Hypothalamus (tissue), 51 donors: ENCODE data around the gene SLC22A4.

Experiments used
- DNase-seq, 51 donors: peaks; one replicate each; lab custom pipeline; 2025; lab: John Stamatoyannopoulos, UW

Gene SLC22A4

DNA sequence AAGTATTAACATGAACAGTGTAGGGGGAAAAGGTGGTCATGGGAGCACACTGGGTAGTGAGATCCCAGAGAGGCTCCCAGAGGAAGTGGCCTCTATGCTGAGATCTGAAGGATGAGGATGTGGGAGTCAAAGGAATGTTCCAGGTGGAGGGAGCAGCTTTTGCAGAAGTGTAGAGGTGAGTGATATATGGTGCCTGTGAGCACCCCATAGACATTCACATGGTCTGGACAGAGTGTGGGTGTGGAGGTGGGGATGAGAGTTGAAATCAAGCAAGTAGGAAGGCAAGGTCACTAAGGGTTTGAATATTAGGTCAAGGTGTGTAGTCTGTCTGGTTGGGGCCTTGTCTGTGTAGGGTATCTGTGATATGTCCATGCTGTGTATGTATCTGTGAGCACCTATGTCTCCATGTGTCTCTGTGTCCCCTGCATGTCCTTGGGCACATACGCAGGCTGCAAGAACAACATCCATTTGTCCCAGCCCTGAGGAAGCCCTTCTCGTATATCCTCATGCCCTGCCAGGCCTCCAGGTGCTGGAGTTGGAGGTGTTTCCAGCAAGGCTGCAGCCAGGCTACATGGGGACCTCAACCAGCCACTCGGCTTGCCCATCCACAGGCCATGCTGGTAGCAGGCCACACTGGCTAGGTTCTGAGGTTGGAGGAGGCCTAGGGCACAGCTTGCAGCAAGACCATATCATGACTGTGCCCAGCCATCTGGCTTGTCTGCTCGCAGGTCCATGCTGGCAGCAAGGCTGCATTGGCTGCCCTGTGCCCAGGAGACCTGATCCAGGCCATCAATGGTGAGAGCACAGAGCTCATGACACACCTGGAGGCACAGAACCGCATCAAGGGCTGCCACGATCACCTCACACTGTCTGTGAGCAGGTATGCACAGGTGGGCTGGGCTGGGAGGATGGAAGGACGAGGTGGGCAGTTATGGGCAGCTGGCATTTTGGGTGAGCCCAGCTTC is 32.0 kb upstream of the SLC22A4 start:
- DNase-seq: no peak

DNA sequence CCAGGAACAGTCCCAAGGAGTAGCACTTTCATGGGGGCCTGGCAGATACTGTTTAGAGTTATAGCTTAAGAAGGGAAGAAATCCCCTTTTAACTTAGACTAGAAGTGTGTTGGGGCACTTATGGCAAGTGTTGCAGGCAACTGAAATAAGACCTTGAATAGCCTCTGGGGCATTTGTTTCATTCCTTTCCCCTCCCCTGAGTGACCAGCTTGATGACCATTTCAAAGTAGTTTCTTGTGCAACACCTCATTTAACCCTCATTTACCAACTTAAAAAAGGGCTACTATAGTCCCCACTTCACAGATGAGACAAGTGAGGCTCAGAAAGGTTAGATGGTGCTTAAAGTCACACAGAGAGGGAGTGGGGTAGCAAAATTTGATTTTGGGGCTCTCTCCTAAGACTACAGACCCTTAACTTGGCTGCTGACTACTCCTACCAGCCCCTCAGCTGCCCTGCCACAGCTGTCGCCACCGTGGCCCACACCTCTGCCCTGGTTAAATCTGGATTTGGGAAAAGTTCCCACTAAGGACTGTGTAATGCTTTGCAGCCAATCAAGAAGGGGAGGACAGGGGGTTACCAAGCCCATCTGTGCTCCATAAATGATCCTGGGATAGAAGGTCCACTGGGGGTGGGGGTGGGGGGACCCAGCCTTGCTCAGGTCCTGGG is 31.2 kb upstream of the SLC22A4 start:
- no peak for DNase-seq

DNA sequence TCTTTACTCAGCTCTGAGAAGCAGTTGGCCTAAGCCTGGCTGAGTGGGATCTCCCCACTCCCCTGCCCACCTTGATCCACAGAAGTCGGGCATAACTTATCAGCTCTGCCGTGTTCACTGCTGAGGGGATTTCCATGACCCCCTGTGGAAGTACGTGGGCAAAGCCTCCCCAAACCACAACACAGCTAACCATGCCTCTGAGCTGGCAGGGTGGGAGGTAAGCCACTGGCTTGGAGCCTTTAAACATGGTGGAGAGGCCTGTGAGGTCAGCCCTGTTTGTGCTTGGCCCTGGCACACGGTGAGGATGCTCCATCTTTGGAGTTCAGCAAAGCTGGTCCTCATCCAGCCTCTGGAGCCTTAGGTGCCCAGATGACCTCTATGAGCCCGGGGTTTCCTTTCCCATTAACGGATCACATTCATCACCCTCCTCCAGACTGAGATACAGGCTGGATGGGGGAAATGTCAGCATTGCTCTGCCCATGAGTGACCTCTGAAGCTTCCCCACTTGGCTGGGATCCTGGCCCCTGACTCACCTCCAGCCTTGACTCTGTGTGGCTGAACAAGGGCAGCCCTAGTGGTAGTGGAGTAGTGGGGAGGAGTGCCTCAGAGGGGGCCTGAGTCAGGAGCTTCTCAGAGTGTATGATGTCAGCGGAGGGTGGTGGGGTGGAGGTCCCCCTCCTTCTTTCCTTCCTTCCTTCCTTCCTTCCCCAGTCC is 30.5 kb upstream of the SLC22A4 start:
- peak in 8 of 51 donors; percentile 25 to 68 (median 39) for DNase-seq

DNA sequence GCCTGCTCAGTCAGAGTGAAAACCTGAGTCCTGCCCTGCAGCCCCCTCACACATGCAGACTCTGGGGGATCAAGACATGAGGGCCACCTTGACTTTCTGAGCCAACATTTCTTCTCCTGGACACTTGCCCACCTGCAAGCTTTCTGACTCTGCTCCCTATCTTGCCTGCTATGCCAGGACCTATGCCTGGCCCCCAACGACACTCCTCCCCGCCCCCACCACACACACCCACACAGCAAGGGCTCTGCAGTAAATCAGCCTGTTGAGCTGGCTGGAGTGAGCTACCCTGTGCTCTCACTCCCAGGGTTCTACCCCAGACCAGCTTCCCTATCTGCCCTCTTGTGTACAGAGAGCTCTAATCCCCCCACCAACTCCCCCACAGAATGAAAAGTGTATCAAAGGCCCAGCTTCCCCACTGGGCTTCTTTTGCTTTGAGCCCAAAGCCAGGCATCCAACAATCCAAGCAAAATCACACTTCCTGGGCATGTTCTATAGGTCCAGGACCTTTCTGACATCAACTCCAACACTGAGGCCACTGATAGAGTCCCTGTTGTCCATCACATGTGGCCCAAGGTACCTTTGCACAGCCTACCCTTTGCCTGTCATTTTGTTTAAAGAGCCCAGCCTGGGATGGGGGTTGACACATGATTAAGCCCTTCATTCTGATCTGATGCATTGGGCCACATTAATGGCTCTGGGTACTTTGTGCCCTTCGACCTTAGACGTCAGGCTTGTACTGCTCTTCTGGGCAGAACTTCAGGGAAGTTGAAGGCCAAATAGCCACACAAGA is 29.5 kb upstream of the SLC22A4 start:
- no peak for DNase-seq

DNA sequence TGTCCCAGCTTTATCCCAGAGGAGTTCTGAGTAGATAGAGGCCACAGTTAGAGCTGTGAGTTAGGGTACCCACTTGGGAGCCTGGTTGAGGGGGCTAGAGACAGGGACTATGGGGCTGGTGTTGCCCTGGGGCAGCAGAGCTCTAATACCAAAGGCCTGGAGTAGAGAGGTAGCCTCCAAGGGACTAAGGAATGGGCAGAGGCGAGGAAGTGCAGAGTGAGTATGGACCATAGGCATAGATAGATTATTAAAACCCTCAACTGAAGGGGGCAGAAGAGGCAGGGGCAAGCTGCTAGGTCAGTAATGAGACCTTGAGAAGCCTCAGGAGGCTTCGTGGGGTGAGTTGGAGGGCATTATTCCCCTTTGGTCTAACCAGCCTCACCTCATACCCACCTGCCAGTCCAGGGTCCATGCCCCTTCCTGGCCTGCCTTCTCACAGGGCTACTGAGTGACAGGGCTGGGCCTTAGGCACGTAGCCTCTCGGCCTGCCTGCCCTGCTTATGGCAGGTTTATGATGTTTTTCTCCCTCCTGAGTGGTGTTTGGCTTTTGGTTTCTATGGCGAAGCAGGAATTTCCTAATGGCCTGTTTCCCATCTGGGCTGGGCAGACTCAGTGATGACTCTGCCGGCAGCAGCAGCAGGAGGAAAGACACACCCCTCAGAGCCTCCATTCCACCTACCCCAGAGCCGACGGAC is 28.7 kb upstream of the SLC22A4 start:
- DNase-seq: peak in 2 of 51 donors; percentile 19 to 46

DNA sequence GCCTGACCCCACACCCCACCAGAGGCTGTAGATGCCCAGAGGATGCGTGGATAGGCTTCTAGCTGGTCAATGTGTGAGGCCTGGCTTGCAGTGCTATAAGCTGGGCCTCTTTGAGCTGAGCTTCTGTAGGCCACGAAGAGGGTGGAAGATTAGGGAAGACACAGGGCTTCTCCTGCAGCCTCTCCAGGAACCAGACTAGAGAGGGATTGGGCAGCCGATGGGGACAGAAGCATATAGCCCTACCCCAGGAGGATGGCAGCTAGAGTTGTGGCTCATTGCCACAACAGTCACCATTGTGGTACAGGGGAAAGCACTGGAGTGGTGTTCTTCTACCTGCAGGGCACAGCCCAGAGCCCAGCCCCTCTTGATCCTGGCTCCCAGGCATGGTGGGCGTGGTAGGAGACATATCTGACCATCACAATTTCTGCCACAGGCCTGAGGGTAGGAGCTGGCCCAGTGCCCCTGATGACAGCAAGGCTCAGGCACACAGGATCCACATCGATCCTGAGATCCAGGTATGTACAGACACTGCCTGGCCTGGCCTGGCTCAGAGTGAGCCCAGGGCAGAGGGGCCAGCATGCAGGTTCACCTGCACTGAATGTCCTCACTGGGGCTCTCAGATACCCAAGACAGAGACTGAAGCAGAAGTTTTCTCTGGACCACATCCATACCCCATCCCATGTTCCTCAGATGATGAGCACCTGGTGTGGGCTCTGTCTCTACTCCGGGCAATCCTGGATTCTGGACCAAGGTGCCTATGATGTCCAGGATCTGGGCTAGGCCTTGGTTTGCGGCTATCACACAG is 28.0 kb upstream of the SLC22A4 start:
- DNase-seq: no peak

DNA sequence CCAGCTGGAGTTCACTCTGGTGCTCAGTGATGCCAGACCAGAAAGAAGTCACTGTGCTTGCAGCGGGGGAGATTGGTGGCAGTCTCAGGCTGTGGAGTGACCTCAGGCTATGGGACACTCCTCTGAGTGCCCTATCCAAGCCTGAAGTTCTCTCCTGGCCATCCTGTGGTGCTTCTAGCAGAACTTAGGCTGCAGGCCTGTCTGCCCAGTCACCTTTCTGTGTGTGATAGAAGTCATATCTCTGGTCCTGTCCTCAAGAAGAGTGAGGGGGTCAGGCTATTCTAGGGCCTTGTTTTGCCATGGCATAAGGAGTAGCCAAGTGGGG is 27.4 kb upstream of the SLC22A4 start:
- no peak for DNase-seq

DNA sequence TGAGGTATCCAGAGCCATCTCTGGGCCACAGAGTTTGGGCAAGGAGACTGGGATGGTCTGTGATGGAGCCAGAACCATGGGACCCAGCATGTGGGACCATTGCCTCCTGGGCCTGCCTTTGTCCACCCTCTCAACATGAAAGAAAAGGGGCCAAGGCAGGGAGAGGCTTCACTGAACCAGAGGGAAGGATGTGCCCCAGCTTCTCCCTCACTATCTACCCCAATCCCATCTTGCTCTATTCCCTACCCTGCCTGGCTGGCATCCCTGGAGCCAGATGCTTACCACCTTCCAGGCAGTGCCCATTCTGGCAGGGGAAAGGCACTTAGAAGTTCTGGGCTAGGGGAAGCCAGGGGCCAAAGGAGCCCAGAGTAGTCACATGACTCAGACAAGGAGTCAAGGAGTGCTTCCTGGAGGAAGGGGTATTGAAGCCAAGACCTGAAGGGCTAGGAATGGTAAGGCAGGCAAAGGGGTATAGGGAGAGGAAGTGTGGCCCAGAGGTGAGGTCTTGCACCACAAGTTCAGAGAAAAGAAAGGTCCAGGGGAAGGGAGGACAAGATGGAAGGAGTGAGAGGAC is 26.9 kb upstream of the SLC22A4 start:
- no peak for DNase-seq

DNA sequence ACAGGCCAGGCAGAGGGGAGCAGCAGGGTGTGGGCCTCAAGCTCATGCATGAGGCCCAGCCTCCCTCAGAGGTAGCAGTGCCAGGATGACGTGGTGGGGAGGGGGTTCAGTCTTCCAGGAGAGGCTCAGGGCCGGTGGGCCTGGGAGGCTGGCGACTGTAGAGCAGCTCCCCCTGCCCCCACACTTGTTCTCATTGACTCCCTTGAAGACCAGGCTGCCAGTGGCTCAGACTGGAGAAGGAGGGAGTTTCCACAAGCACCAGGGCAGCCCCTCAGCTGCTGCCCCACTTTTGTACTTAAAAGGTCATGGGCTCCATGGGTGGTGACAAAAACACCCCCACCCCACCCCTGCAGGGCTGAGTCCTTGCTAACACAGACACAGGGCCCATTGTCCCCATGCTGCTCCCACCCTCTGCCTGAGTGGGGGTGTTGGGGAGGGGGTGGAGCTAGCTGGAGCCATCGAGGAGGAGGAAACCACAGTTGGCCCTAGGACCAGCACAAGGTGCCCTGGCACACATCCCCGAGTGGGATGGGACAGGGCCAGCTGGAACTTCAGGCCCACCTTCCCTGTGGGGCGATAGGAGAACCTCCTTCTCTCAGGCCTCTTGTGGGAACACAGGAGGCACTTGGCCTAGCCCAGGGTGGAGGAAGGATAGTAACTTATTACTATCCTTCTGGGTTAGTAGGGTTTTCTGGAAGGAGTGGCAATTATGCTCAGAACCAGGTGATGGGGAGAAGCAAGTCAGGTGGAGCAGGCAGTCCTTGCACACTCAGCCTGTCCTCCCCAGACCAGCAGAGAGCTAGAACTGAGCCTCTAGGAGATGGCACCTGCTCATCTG is 26.0 kb upstream of the SLC22A4 start:
- peak in 25 of 51 donors; percentile 16 to 76 (median 45) for DNase-seq

DNA sequence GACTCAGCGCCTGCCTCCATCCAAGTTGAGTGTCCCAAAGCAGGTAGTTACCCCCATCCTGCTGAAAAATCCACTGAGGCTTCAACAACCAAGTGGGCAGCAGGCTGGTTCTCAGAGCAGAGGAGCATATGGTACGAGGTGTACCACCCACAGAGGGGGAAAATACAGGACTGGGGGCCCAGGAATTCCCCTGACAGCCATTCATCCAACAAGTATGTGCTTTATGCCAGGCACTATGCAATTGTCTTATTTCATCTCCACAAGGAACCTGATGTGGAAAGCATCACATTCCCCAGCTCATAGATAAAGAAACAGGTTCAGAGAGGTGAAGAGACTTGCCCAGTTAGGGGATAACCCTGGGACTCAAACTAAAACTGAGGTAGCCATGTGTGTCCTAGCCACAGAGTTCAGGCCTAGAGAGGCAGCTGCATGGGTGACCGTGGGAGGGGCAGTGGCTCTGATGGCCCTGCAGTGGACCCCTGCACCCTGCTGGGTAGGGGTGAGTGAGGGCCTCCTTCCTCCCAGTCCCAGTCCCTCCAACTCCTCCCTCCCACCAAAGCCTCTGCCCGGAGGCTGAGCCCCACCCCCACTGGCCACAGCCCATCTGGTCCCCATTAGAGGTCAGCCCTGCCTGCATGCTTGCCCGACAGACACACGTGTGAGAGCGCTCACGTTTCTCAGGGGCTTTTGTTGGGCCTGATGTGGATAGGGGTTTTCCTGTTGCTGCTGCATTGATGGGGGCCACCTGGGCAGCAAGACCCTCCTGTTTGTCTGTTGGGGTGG is 25.2 kb upstream of the SLC22A4 start:
- DNase-seq: no peak

DNA sequence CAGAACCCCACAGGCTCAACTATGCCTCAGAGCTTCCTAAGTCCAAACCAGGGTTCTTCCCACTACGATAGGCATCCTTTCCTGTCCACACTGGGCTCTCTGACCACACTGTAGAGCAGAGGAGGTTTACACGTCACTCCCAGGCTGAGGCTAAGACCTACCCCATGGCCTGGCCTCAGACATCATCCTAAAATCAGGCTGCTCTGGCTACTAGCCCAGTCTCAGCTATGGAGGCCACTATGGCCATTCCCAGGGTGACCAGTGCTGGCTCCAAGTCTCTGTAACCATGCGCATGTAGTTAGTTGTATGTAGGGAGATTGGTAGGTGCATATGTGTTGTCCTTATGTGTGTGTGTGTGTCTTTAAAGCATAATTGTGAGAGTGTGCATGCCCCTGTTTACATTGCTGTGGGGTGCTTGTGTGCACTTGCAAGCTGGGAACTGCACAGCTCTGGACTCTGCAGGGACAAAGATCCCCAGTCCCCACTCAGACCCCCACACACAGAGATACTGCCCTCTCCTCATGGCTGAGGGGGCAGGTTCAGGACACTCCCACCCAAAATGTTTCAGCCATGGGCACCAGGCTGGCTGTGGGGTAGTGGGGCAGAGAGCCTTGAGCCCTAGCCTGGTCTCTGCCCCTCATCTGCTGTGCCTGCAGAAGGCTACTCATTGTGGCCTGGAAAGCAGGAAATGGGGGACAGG is 24.4 kb upstream of the SLC22A4 start:
- DNase-seq: no peak

DNA sequence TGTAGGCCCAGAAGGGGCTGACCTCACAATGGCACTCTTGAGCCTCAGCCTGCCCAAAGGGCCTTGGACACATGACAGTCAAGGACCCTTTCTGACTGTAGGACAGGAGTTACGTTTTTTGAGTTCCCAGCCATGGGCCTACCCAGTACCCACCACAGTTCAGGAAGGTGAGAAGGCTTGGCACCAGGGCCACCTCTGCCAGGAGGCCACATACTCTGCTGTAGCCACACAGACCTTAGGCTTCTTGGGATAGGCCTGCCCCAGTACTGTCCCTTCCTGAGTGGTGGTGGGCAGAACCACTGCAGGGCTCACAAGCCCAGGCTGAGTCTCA is 23.9 kb upstream of the SLC22A4 start:
- no peak for DNase-seq

DNA sequence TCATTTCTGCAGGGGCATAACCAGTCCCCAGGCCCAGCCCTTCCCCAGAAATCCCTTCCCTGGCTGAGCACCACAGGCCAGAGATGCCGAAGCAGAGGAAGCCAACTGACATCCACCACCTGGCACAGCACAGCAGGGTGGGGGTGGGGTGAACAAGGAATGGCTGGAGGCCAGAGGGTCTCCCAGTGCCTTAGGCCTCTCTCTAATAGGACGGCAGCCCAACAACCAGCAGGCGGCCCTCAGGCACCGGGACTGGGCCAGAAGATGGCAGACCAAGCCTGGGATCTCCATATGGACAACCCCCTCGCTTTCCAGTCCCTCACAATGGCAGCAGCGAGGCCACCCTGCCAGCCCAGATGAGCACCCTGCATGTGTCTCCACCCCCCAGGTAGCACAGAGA is 23.5 kb upstream of the SLC22A4 start:
- no peak for DNase-seq

DNA sequence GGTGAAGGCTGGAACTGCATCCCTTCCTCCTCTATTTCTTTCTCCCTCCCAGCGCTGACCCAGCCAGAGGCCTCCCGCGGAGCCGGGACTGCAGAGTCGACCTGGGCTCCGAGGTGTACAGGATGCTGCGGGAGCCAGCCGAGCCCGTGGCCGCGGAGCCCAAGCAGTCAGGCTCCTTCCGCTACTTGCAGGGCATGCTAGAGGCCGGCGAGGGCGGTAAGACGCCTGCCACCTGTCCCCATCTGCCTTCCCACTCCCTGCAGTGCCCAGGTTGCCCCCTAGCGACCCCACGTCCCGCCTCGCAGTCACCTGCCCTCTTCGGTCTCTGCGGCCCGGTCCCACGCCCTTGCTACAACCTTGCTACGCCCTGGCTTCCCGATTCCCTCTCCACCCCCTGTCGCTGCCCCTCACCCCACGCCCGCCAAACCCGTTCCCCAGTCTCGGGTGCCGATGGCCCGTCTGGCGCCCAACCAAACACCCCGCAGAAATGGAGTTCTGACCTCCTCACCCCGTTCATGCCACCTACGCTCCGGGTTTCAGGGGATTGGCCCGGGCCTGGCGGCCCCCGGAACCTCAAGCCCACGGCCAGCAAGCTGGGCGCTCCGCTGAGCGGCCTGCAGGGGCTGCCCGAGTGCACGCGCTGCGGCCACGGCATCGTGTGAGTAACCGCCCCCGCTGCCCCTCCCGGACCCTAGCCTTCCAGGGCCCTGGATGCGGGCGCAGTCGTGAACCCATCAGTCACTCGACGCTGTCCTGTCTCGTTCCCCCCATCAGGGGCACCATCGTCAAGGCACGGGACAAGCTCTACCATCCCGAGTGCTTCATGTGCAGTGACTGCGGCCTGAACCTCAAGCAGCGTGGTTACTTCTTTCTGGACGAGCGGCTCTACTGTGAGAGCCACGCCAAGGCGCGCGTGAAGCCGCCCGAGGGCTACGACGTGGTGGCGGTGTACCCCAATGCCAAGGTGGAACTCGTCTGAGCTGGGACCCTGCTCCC is 22.6 kb upstream of the SLC22A4 start:
- no peak for DNase-seq
